Kidney epithelial cell (primary cell): ENCODE results near the gene PIGH. TPM values are rescaled to one million over a fixed set of nuclear protein-coding genes. Genes with fewer than 3 reads are reported as not detected.
"Not testable (repeated sequence)": the region's sequence is repeated elsewhere in the genome, so short reads cannot be mapped to it uniquely, and the experiment has no call there.

Experiments used
- DNase-seq: peaks from one replicate; pipeline ENCODE4 v3.0.0-alpha.2; 2010; ENCODE audit warnings: low read depth
- H3K27me3 ChIP-seq: 2 replicates; pipeline ENCODE4 v1.6.0; 2011; ENCODE audit warnings: low read length; ENCODE audit not compliant: control insufficient read depth, insufficient read depth
- H3K36me3 ChIP-seq: 2 replicates; pipeline ENCODE4 v1.5.1; 2011; ENCODE audit warnings: low read length; ENCODE audit not compliant: control insufficient read depth, insufficient read depth
- H3K4me3 ChIP-seq: 2 replicates; pipeline ENCODE4 v1.5.1; 2011; ENCODE audit warnings: low read depth, mild to moderate bottlenecking, control low read depth, low read length
- CTCF ChIP-seq: IDR thresholded peaks from 2 replicates; pipeline ENCODE4 v1.5.1; 2011; ENCODE audit warnings: mild to moderate bottlenecking, moderate library complexity, low read length, control low read depth, inconsistent platforms; ENCODE audit not compliant: insufficient read depth, poor library complexity, severe bottlenecking
- total RNA-seq: library from RNA; depleted of rRNA; stranded (reverse); fragments of >200 nt; gene quantifications from 2 replicates; pipeline ENCODE4 v1.2.3, GENCODE V29; 2015

PIGH gene
- total RNA-seq, 1 donor from 2014 or later, result 27.1 TPM

- DNase-seq, result no peak
- Histone ChIP-seq H3K36me3 (no peaks in the 10 kb centered on the region), H3K27me3 (no peaks in the 10 kb centered on the region), H3K4me3 (no peak overlapping the region)
- no peak for TF ChIP-seq CTCF
These were observed 7.6 kb upstream of the PIGH start for GRCh38 chr14:67607646-67608045.

- Histone ChIP-seq H3K4me3 (no peak overlapping the region), H3K27me3 (no peaks in the 10 kb centered on the region), H3K36me3 (no peaks in the 10 kb centered on the region)
- DNase-seq, result no peak
- TF ChIP-seq CTCF, result no peak
These were observed 3.0 kb upstream of the PIGH start for GRCh38 chr14:67602995-67603545.

- Histone ChIP-seq H3K36me3 (no peaks in the 10 kb centered on the region), H3K4me3 (no peak overlapping the region), H3K27me3 (no peaks in the 10 kb centered on the region)
- TF ChIP-seq CTCF, result no peak
- DNase-seq, result no peak
These were observed 2.0 kb upstream of the PIGH start for GRCh38 chr14:67602076-67602475.

- not testable (repeated sequence) for H3K27me3 ChIP-seq, DNase-seq
- H3K4me3 ChIP-seq, result peak overlapping the region; percentile 79
These were observed 500 bp upstream of the PIGH start for GRCh38 chr14:67600562-67600974.

GRCh38 chr14:67595392-67595791 lies 4.7 kb downstream of the PIGH start:
- DNase-seq, result no peak
- no peaks in the 10 kb centered on the region for H3K27me3 ChIP-seq
- H3K36me3 ChIP-seq, result no peaks in the 10 kb centered on the region
- no peak for TF ChIP-seq CTCF
- no peak overlapping the region for H3K4me3 ChIP-seq

More at GRCh38 chr14:67600562-67600974, 500 bp upstream of the PIGH start:
- H3K36me3 ChIP-seq, result not testable (repeated sequence)

- not testable (repeated sequence) for DNase-seq, H3K4me3 ChIP-seq
These were observed 6.4 kb downstream of the PIGH start for GRCh38 chr14:67593650-67594049.

GRCh38 chr14:67589204-67589770 lies 10.8 kb downstream of the PIGH start:
- no peaks in the 10 kb centered on the region for H3K36me3 ChIP-seq
- H3K4me3 ChIP-seq, result no peak overlapping the region
- no peak for TF ChIP-seq CTCF
- H3K27me3 ChIP-seq, result no peaks in the 10 kb centered on the region
- no peak for DNase-seq

More at GRCh38 chr14:67593650-67594049, 6.4 kb downstream of the PIGH start:
- not testable (repeated sequence) for H3K27me3 ChIP-seq, H3K36me3 ChIP-seq
